ENCODE results near the gene WDR93. TPM values are rescaled to one million over a fixed set of nuclear protein-coding genes. Genes with fewer than 3 reads are reported as not detected.

WDR93 gene
- total and polyA plus RNA-seq, 8 donors, result 0.20 to 2.1 (median 1.4) TPM

DNA sequence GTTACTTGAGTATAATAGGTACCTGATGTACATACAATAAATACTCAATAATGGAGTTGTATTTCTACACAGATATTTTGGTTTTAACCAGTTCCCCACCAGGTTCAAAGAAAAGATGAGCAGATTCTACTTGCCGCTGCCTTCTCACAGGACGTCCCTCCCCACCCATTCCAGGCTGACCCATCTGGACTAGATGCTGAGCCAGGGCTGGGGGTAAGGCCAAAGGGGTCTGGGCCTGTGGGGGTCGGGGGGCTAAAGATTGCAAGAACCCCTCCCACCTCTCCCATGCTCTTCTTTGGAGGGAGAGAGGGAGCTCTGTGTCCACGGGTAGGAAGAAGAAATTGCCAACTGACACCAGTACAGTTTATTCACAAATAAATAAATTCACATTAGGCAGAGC is 58.9 kb downstream of the WDR93 start:
- DNase-seq (no peak), ATAC-seq (no peak)
- H3K27ac ChIP-seq, result no peak overlapping the region
- peak overlapping the region; percentile 56 to 69 for H3K4me3 ChIP-seq
- H3K9me3 ChIP-seq, result no peaks in the 10 kb centered on the region
- intact Hi-C loops (cut with DNase I), result no loop called here
- no peaks in the 10 kb centered on the region for H3K36me3 ChIP-seq
- peaks cover 10 to 68% of the 10 kb centered on the region in 2 donors for H3K27me3 ChIP-seq
- H3K4me1 ChIP-seq, result peaks cover 4 to 17% of the 10 kb centered on the region in 2 donors
- TF ChIP-seq, protein P1, sequence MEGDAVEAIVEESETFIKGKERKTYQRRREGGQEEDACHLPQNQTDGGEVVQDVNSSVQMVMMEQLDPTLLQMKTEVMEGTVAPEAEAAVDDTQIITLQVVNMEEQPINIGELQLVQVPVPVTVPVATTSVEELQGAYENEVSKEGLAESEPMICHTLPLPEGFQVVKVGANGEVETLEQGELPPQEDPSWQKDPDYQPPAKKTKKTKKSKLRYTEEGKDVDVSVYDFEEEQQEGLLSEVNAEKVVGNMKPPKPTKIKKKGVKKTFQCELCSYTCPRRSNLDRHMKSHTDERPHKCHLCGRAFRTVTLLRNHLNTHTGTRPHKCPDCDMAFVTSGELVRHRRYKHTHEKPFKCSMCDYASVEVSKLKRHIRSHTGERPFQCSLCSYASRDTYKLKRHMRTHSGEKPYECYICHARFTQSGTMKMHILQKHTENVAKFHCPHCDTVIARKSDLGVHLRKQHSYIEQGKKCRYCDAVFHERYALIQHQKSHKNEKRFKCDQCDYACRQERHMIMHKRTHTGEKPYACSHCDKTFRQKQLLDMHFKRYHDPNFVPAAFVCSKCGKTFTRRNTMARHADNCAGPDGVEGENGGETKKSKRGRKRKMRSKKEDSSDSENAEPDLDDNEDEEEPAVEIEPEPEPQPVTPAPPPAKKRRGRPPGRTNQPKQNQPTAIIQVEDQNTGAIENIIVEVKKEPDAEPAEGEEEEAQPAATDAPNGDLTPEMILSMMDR (IDR thresholded peaks at IDR 0.05), result no peak

DNA sequence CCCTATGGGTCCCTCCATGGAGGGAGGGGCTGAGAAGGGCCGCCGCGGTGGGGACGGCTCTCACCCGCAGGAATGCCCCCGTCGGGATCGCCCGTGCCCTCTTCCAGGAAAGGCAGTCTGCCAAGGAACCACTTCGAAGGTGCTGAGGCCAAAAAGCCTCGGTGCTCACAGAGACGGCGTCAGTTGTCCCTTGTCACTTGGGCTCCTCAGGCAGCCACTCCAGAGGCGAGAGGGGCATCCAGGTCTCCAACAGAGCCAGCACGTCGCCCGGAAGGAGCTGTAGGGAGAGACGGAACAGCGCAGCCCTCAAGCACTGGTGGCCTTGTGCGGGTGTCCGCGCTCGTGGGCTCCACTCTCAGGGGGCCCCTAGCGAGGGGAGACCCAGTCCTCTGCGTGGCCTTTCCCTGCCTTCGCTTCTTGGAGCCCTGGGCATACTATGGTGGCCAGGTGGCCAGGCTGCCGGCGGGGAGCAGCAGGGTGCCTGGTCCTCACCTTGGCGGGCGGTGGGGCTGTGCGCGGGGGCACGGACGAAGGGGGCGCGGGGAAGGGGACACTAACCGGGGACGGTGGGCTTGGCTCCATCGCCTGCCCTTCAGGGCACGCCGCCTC is 59.4 kb downstream of the WDR93 start:
- intact Hi-C loops (cut with DNase I), result no loop called here
- H3K4me3 ChIP-seq, result peak overlapping the region; percentile 56 to 69
- H3K36me3 ChIP-seq, result no peaks in the 10 kb centered on the region
- peaks cover 4 to 17% of the 10 kb centered on the region in 2 donors for H3K4me1 ChIP-seq
- TF ChIP-seq, protein P1 (IDR thresholded peaks at IDR 0.05), result no peak
- no peaks in the 10 kb centered on the region for H3K9me3 ChIP-seq
- peaks cover 10 to 63% of the 10 kb centered on the region in 2 donors for H3K27me3 ChIP-seq
- DNase-seq (peak in 2 of 4 donors; percentile 47 to 82), ATAC-seq (peak; percentile 26)
- no peak overlapping the region for H3K27ac ChIP-seq

DNA sequence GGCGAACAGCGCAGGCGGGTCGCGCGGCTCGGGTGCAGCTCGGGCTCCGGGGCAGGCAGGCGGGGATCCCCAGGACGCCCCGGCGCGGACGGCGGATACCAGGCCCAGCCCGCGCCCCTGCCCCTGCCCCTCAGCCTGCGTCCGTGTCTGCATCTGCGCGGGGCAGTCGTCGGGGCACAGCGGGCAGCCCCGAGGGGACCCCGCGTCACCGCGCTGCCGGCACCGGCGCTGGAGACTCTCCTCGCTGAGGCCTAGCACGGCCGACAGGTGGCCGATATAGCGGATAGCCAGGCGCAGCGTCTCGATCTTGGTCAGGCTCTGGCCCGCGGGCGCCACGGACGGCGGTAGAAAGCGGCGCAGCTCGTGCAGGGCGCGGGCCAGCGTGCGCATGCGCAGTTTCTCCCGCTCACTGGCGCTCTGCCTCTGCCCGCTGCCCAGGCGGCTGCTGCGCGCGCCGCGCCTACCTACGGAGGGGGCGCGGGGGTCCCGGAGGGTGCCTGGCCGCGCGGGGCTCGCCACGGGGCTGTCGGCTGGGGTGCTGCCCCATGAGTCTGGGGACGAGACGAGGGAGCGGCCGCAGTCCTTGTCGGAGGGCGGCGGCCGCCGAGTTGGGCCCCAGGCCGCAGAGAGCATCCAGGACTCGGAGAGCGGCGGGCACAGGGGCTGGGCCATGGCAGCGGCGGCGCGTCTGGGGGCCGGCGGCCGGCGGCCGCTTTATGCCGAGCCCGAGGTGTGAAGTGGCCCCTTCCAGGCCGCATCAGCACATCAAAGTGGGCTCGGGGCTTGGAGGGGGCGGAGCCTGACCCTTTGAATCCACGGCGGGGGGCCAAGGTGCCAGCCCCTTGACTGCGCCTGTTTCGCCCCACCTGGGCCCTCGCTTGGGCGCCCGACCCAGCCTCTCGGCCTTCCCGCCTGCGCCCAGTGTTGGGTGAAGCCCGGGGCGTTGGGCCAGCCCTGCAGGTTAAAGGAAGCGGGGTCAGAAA is 60.2 kb downstream of the WDR93 start, which contains the start of gene MESP1:
MESP1 (minus strand) TSS at position 690 of the 983 bp plus-strand sequence; CDS start at position 672, 18 bp downstream.
- no peaks in the 10 kb centered on the region for H3K9me3 ChIP-seq
- peaks cover 10 to 55% of the 10 kb centered on the region in 2 donors for H3K27me3 ChIP-seq
- H3K4me3 ChIP-seq, result peak within 1 kb of the TSS; percentile 56 to 69
- peaks cover 4 to 17% of the 10 kb centered on the region in 2 donors for H3K4me1 ChIP-seq
- DNase-seq, result peak; percentile 88 to 99 (median 94)
- TF ChIP-seq, protein P1 (IDR thresholded peaks at IDR 0.05), result peak; percentile 64 to 85
- ATAC-seq, result peak; percentile 91
- peak within 1 kb of the TSS in 1 of 2 donors; percentile 53 for H3K27ac ChIP-seq
- H3K36me3 ChIP-seq, result no peaks in the 10 kb centered on the region
- intact Hi-C loops (cut with DNase I), result no loop called here

DNA sequence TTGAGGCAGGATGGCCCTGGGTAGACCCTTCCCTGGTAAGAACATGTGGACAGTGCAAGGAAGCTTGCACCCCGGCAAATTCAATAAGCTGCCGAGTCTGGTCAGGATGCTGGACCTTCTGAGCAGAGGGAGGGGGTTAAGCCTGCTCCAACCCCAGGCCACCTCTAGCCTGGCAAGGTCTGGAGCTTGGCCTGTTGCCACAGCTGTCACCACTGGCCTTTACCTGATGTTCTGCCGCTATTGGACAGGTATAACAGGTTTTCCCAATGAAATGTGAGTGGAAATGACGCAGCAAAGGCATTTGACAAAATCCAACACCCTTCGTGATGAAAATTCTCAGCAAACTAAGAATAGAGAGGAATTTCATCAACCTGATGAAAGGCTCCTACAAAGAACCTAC is 61.1 kb downstream of the WDR93 start:
- Histone ChIP-seq H3K4me1 (peaks cover 4 to 17% of the 10 kb centered on the region in 2 donors), H3K27ac (no peak overlapping the region), H3K9me3 (no peaks in the 10 kb centered on the region), H3K27me3 (peaks cover 10 to 55% of the 10 kb centered on the region in 2 donors), H3K36me3 (no peaks in the 10 kb centered on the region), H3K4me3 (no peak overlapping the region)
- ATAC-seq, result peak; percentile 12
- intact Hi-C loops (cut with DNase I), result no loop called here
- peak in 2 of 4 donors; percentile 60 to 67 for DNase-seq
- TF ChIP-seq, protein P1 (IDR thresholded peaks at IDR 0.05), result no peak

DNA sequence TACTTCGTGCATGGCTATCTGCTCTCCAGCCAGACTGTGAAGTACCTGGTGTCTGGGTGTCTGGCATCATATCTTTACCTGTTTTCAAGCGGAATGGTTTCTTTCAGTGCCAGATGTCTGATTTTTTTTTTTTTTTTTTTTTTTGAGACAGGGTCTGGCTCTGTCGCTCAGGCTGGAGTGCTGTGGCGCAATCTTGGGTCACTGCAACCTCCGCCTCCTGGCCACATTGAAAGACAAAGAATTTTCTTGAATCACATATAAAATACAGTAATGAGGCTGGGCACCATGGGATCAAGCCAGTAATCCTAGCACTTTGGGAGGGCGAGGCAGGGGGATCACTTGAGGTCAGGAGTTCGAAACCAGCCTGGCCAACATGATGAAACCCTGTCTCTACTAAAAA is 63.2 kb downstream of the WDR93 start:
- TF ChIP-seq, protein P1 (IDR thresholded peaks at IDR 0.05), result no peak
- DNase-seq, result no peak
- intact Hi-C loops (cut with DNase I), result no loop called here
- peaks cover 4 to 17% of the 10 kb centered on the region in 2 donors for H3K4me1 ChIP-seq
- H3K36me3 ChIP-seq, result no peaks in the 10 kb centered on the region
- ATAC-seq, result no peak
- H3K27me3 ChIP-seq, result peaks cover 10 to 39% of the 10 kb centered on the region in 2 donors
- H3K27ac ChIP-seq, result no peak overlapping the region
- no peak overlapping the region for H3K4me3 ChIP-seq
- H3K9me3 ChIP-seq, result no peaks in the 10 kb centered on the region
